Astrocyte of the spinal cord (primary cell): Measurements from ENCODE around the gene STON1.

Experiments used
- DNase-seq: peaks from one replicate; pipeline ENCODE4 v3.0.0; 2011; ENCODE audit warnings: low read depth, low spot score
- H3K4me3 ChIP-seq: 2 replicates; pipeline ENCODE4 v1.5.1; 2011; ENCODE audit warnings: low read depth, mild to moderate bottlenecking, low read length, moderate library complexity
- CTCF ChIP-seq: IDR thresholded peaks from 2 replicates; pipeline ENCODE4 v1.5.1; 2012; ENCODE audit warnings: low read depth, mild to moderate bottlenecking, low read length, inconsistent platforms
- in situ Hi-C: cut with HindIII; loops from 2 replicates; pipeline ENCODE4 v1.10.0; 2017; ENCODE audit warnings: low sequenced_read_pairs

Gene STON1

DNA sequence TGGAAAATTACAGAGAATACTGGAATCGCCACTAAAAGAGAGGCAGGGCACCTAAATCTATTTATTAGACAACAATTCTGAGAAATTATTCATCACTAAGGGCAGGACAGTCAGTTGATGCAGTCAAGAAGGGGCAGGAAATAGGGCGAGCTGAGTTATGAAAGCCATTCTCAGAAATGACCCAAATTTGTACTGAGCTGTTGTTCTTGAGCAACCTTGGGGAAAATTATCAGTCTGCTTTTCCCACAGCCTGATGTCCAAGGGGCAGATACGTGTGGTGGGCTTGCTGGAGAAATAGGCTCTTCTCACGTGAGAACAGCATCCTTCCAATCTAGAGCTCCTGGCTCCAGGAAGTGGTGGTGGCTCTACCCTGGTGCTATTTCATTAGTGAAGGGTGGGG is 38.6 kb downstream of the STON1 start:
- no peak for TF ChIP-seq CTCF
- in situ Hi-C loops: no loop called here
- H3K4me3 ChIP-seq: no peak overlapping the region
- no peak for DNase-seq

- no peak for DNase-seq
- H3K4me3 ChIP-seq: no peak overlapping the region
- in situ Hi-C loops: no loop called here
- no peak for TF ChIP-seq CTCF
Observed at GRCh38 chr2:48569433-48569832, 39.5 kb downstream of the STON1 start.

- TF ChIP-seq CTCF: no peak
- no peak overlapping the region for H3K4me3 ChIP-seq
- no peak for DNase-seq
- in situ Hi-C loops: no loop called here
Observed at GRCh38 chr2:48572816-48573215, 42.9 kb downstream of the STON1 start.

- no peak overlapping the region for H3K4me3 ChIP-seq
- in situ Hi-C loops: no loop called here
- TF ChIP-seq CTCF: no peak
- DNase-seq: no peak
Observed at GRCh38 chr2:48574353-48575287, 44.7 kb downstream of the STON1 start.

GRCh38 chr2:48578313-48578712 is 48.4 kb downstream of the STON1 start:
- H3K4me3 ChIP-seq: no peak overlapping the region
- no peak for TF ChIP-seq CTCF
- DNase-seq: no peak
- in situ Hi-C loops: no loop called here

GRCh38 chr2:48583961-48584360 is 54.0 kb downstream of the STON1 start:
- no peak for DNase-seq
- H3K4me3 ChIP-seq: no peak overlapping the region
- no peak for TF ChIP-seq CTCF
- in situ Hi-C loops: no loop called here
